Pancreas (tissue), 10 donors: ENCODE results near the gene EGFR. TPM values are rescaled to one million over a fixed set of nuclear protein-coding genes. Genes with fewer than 3 reads are reported as not detected.

Experiments used
- ATAC-seq, 4 donors: fragments of 200-7000 bp; cut with Tn5 transposase; one replicate each; pipeline versions ENCODE4 v1.8.0 to v1.9.1; 2020; ENCODE audit warnings: mild to moderate bottlenecking in 4 of 4, moderate library complexity in 4 of 4
- DNase-seq, 6 donors: peaks; one replicate each; pipeline ENCODE4 v3.0.0-alpha.2; 2020
- FAIRE-seq: peaks from 2 replicates; lab custom pipeline; 2012; peaks lifted over from hg19 to GRCh38; lab: Jason Lieb, UNC
- H3K27ac ChIP-seq, 4 donors: fragments of 200-600 bp; sonication (generic); 1 replicate in 3 of 4; 2 replicates in 1 of 4; pipeline versions ENCODE4 v1.5.0 to v1.8.0; 2020
- H3K27me3 ChIP-seq, 4 donors: fragments of 200-600 bp; one replicate each; pipeline ENCODE4 v1.8.0; 2021
- H3K36me3 ChIP-seq, 3 donors: fragments of 200-600 bp; sonication (generic) in 1 of 3; one replicate each; pipeline versions ENCODE4 v1.5.0 to v1.8.0; 2020 to 2021
- H3K4me1 ChIP-seq, 3 donors: fragments of 200-600 bp; one replicate each; pipeline ENCODE4 v1.8.0; 2021
- H3K4me3 ChIP-seq, 4 donors: fragments of 200-600 bp; sonication (generic) in 2 of 4; one replicate each; pipeline versions ENCODE4 v1.5.0 to v1.8.0; 2020 to 2021
- H3K9me3 ChIP-seq, 4 donors: fragments of 200-600 bp; one replicate each; pipeline ENCODE4 v1.8.0; 2021
- WGBS, 2 donors: extraction: QIAGEN DNeasy Blood & Tissue Kit; methylation state at CpG; one replicate each; pipeline ENCODE4 v1.1.7; 2013; 5-methylcytosine and 5-hydroxymethylcytosine counted together
- intact Hi-C, 3 donors: fragments of 100-400 bp; cut with DNase I; formaldehyde crosslinking; loops; one replicate each; pipeline versions ENCODE4 v1.11.1 to v1.14.2; 2022
- polyA plus RNA-seq, 2 donors: library from polyadenylated mRNA; stranded (reverse); fragments of 200-250 nt; gene quantifications; one replicate each; pipeline ENCODE4 v1.2.3, GENCODE V29; 2013
- total RNA-seq, 6 donors: library from RNA; stranded (reverse); fragmentation: NEBNext Ultra II Directional in 4 of 6; extraction: Animal tissue kit (Norgen Biotek cat#: 25700) in 4 of 6; gene quantifications; one replicate each; pipeline versions ENCODE4 v1.2.1 to v1.2.4, GENCODE V29; 2021 to 2023
- TF ChIP-seq, protein P1 (sequence below), 4 donors: fragments of 200-600 bp; sonication (generic) in 3 of 4; IDR thresholded peaks; one replicate each; pipeline versions ENCODE4 v1.5.0 to v1.8.0; 2021; ENCODE audit warnings: antibody characterized with exemption in 4 of 4
- donor health status: healthy with polysubstance abuse.
- donor health status: DM: no; HTN: no; CAD: no; lungs with moderate emphysema.
- donor health status: DM: no; HTN: no; CAD: no.
- donor health status: control.
- donor health status: control.
- donor health status: Bipolar disorder and iron deficiency.
- donor health status: DM: yes; HTN: yes; CAD: no.
- donor health status: DM: no; HTN: no; CAD: no.
- donor health status: DM: no; HTN: no; CAD: no.
- donor health status: DM: yes; HTN: yes; CAD: no.

The EGFR gene
- total and polyA plus RNA-seq, 8 donors: 5.5 to 38.8 (median 30.3) TPM

DNA sequence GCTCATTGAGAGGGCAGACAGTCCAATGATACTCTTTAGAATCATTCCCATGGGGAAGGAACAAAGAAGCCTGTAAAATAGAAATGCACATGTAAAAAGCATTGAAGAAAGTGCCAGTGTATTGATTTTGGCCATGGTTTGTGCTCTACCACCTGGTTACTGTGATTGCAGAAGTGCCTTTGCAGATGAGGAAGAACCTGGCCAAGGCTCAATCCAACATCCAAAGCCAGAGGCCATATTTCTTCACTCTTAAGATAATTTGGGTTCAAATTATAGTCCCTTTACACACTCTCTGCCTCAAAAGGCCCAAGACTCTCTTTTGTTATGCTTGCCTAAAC is 122.1 kb downstream of the EGFR start:
- H3K9me3 ChIP-seq: no peaks in the 10 kb centered on the region
- ATAC-seq (peak in 2 of 4 donors; percentile 10 to 40), DNase-seq (no peak), FAIRE-seq (no peak)
- H3K4me1 ChIP-seq: no peaks in the 10 kb centered on the region
- H3K4me3 ChIP-seq: no peak overlapping the region
- H3K36me3 ChIP-seq: peaks cover 0 to 26% (median 6%) of the 10 kb centered on the region in 3 donors
- intact Hi-C loops: loop anchor here in 1 of 3 donors (10.0 kb wide), 1 partner anchor 126 kb away; the partner anchor contains the start of gene EGFR
- TF ChIP-seq, protein P1, sequence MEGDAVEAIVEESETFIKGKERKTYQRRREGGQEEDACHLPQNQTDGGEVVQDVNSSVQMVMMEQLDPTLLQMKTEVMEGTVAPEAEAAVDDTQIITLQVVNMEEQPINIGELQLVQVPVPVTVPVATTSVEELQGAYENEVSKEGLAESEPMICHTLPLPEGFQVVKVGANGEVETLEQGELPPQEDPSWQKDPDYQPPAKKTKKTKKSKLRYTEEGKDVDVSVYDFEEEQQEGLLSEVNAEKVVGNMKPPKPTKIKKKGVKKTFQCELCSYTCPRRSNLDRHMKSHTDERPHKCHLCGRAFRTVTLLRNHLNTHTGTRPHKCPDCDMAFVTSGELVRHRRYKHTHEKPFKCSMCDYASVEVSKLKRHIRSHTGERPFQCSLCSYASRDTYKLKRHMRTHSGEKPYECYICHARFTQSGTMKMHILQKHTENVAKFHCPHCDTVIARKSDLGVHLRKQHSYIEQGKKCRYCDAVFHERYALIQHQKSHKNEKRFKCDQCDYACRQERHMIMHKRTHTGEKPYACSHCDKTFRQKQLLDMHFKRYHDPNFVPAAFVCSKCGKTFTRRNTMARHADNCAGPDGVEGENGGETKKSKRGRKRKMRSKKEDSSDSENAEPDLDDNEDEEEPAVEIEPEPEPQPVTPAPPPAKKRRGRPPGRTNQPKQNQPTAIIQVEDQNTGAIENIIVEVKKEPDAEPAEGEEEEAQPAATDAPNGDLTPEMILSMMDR (IDR thresholded peaks at IDR 0.05): no peak
- H3K27ac ChIP-seq: no peak overlapping the region
- no peaks in the 10 kb centered on the region for H3K27me3 ChIP-seq

DNA sequence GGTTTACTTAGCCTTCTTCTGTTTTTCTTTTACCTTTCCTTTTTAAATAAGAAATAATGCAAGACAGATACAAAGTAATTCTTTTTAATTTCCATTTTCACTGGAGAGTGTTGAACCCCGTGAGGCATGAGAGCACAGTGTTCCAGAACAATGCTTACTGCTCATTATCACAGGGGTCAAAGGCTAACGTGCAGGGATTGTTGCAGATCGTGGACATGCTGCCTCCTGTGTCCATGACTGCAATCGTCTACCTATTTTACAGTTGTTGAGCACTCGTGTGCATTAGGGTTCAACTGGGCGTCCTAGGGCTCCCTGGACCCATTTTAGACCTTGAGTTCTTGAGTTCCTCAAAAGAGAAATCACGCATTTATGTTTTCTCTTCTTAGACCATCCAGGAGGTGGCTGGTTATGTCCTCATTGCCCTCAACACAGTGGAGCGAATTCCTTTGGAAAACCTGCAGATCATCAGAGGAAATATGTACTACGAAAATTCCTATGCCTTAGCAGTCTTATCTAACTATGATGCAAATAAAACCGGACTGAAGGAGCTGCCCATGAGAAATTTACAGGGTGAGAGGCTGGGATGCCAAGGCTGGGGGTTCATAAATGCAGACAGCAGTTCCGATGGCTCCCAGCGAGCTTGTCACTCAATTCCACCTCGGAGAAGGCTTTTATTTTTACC is 124.2 kb downstream of the EGFR start:
- H3K36me3 ChIP-seq: peaks cover 0 to 43% (median 6%) of the 10 kb centered on the region in 3 donors
- WGBS, 2 donors: 80 to 82% methylated on average over 13 of the region's 13 CpGs
- no peak for DNase-seq

DNA sequence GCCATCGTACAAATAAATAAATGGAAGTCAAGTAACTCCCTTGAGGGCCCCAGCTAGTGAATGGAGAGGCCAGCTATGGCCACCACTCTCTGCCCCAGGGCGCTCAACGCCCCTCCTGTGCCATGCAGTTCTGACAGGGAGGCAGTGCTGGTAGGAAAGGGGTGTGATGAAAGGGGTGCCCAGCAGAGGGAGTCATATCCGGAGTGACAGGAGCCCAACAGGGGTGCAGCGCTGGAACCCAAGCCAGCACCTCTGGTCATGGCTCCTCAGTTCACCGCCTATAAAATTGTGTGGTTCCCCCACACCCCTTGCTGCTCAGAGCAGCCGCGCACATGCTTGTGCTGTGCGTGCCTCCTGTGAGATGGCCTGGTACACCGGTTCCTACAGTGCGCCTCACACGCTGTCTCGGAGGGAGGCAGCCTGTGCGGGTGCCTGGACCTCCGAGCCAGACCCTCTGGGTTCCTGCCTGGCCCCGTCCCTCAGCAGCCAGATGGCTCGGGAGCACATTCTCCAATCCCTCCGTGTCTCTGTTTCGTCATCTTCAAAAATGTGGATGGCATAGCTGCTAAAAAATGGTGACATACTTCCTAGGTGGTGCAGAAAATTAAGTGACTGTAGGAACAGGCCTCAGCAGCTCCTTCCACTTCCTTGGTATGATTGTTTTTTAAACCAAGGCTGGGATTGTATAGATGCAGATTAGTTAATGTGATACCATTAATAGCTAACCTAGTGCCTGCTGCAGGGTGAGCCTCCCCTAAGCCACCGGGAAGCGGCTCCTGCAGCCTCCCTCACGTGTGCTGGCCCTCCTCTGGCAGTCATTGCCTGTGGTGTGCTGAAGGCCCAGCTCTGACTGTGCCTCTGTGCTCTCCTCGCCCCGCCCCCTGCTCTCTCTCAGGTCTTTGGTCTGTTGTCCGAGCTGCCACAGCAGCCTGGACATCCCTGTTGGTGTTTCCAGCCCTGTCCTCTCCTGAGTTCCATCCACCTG is 125.8 kb downstream of the EGFR start:
- H3K9me3 ChIP-seq: no peaks in the 10 kb centered on the region
- DNase-seq (no peak), FAIRE-seq (no peak), ATAC-seq (peak; percentile 58 to 70 (median 66))
- 83 to 86% methylated on average over 25 of the region's 25 CpGs for WGBS, 2 donors
- intact Hi-C loops: loop anchor here in 1 of 3 donors (10.0 kb wide), 1 partner anchor 130 kb away; the partner anchor contains the start of gene EGFR
- no peaks in the 10 kb centered on the region for H3K4me1 ChIP-seq
- peaks cover 0 to 44% (median 6%) of the 10 kb centered on the region in 3 donors for H3K36me3 ChIP-seq
- TF ChIP-seq, protein P1 (IDR thresholded peaks at IDR 0.05): no peak
- no peak overlapping the region for H3K4me3 ChIP-seq
- H3K27ac ChIP-seq: no peak overlapping the region
- no peaks in the 10 kb centered on the region for H3K27me3 ChIP-seq

More for the DNA sequence above, 124.2 kb downstream of the EGFR start:
- Histone ChIP-seq H3K4me3 (no peak overlapping the region), H3K4me1 (no peaks in the 10 kb centered on the region), H3K27me3 (no peaks in the 10 kb centered on the region), H3K27ac (no peak overlapping the region), H3K9me3 (no peaks in the 10 kb centered on the region)
- ATAC-seq (no peak), FAIRE-seq (no peak)
- intact Hi-C loops: loop anchor here in 1 of 3 donors (10.0 kb wide), 1 partner anchor 128 kb away; the partner anchor contains the start of gene EGFR
- TF ChIP-seq, protein P1 (IDR thresholded peaks at IDR 0.05): no peak

DNA sequence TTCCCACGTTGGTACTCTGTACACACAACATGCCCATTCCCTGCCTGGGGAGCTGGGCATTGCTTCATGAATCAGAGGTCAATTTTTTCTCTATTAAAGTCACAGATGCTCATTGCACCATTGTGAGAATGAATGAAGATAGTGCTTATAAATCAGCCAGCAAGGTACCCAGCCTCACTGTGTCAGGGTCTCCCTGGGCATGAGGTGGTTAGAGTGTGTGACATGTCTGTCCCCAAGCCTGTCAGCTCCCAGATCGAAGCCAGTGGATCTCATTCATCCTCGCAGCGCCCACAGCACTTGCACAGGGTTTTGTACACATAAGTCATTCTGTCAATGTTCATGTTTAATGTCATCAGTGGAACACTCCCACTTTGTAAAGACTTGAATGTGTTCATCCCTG is 126.8 kb downstream of the EGFR start:
- 81 to 84% methylated on average over 4 of the region's 4 CpGs for WGBS, 2 donors
- no peak for ATAC-seq
- Histone ChIP-seq H3K4me1 (no peaks in the 10 kb centered on the region), H3K9me3 (no peaks in the 10 kb centered on the region), H3K36me3 (peaks cover 0 to 49% (median 6%) of the 10 kb centered on the region in 3 donors), H3K27me3 (no peaks in the 10 kb centered on the region), H3K27ac (no peak overlapping the region), H3K4me3 (no peak overlapping the region)
- DNase-seq: no peak
- intact Hi-C loops: loop anchor here in 1 of 3 donors (10.0 kb wide), 1 partner anchor 131 kb away; the partner anchor contains the start of gene EGFR
- FAIRE-seq: no peak
- TF ChIP-seq, protein P1 (IDR thresholded peaks at IDR 0.05): no peak
